Measurements from ENCODE around the gene APOE.

DNA sequence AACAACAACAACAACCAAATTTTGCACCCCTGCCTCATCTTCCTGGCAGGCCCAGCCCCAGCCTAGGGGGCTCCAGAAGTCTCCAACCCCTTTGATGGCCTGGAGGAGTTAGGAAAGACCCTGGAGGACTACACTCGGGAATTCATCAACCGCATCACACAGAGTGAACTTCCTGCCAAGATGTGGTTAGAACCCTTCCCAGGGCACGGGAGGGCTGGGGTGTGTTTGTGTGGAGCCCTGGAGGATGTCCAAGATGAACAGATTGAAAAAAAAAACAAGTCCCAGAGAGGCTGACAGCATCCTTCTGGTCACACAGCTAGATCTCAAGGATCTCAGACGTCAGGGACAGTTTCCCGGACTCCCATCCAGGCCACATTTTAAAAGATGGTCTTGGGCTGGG lies 22.1 kb downstream of the APOE start:
- no peak for TF ChIP-seq POLR2A (IDR thresholded peaks at IDR 0.05)
- TF ChIP-seq, protein P1, sequence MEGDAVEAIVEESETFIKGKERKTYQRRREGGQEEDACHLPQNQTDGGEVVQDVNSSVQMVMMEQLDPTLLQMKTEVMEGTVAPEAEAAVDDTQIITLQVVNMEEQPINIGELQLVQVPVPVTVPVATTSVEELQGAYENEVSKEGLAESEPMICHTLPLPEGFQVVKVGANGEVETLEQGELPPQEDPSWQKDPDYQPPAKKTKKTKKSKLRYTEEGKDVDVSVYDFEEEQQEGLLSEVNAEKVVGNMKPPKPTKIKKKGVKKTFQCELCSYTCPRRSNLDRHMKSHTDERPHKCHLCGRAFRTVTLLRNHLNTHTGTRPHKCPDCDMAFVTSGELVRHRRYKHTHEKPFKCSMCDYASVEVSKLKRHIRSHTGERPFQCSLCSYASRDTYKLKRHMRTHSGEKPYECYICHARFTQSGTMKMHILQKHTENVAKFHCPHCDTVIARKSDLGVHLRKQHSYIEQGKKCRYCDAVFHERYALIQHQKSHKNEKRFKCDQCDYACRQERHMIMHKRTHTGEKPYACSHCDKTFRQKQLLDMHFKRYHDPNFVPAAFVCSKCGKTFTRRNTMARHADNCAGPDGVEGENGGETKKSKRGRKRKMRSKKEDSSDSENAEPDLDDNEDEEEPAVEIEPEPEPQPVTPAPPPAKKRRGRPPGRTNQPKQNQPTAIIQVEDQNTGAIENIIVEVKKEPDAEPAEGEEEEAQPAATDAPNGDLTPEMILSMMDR (IDR thresholded peaks at IDR 0.05), result no peak

Data from uterus (tissue), 2 donors.